HCT116 (cell line): ENCODE data around the gene GARIN3. TPM values are rescaled to one million over a fixed set of nuclear protein-coding genes. Genes with fewer than 3 reads are reported as not detected.

Experiments used
- ATAC-seq: fragments of 200-7000 bp; cut with Tn5 transposase; 2 replicates; pipeline ENCODE4 v1.9.1; 2020; ENCODE audit warnings: mild to moderate bottlenecking, moderate library complexity
- BruUV-seq: library from RNA; stranded (reverse); fragments of 400-500 nt; replicated peaks from 2 replicates; lab custom pipeline; 2021; lab: Mats Ljungman, UMichigan
- CTCF ChIA-PET: fragments of 300-600 bp; sonication (Branson Sonifier 250); formaldehyde crosslinking; loops from one replicate; lab custom pipeline; 2021; ENCODE audit warnings: antibody characterized with exemption; lab: Charles Lee
- POLR2A ChIA-PET: fragments of 300-600, 350-600 bp; sonication (Branson Sonifier 250); formaldehyde crosslinking; loops from one replicate; lab custom pipeline; 2021; ENCODE audit warnings: antibody characterized with exemption; lab: Charles Lee
- RAD21 ChIA-PET, 2 experiments: fragments of 300-600 bp; sonication (Branson Sonifier 250); formaldehyde crosslinking; loops; one replicate each; lab custom pipeline; 2023; ENCODE audit warnings: low total read pairs in 2 of 2; ENCODE audit not compliant: uncharacterized antibody in 2 of 2, unreplicated experiment in 2 of 2, low non-redundant PET in 1 of 2; lab: Charles Lee
- DNase-seq: peaks from one replicate; pipeline ENCODE4 v3.0.0-alpha.2; 2010; ENCODE audit warnings: low read depth, low spot score
- H2AFZ ChIP-seq: fragments of 200-600 bp; shearing (Covaris generic), sonication (generic); 2 replicates; pipeline ENCODE4 v1.6.1; 2017; ENCODE audit warnings: low read depth, mixed run types, mixed read lengths, antibody characterized with exemption, low read length; ENCODE audit not compliant: poor library complexity, severe bottlenecking
- H3K27ac ChIP-seq: 2 replicates; pipeline ENCODE4 v1.5.1; 2012; ENCODE audit warnings: low read depth, low read length
- H3K27me3 ChIP-seq: fragments of 200-600 bp; sonication (generic); 2 replicates; pipeline ENCODE4 v1.6.1; 2016; ENCODE audit warnings: mixed run types, low read length, mixed read lengths; ENCODE audit not compliant: insufficient read depth
- H3K36me3 ChIP-seq, 2 experiments: fragments of 200-500 bp in 1 of 2; fragments of 200-600 bp in 1 of 2; sonication (Bioruptor generic) in 1 of 2; sonication (generic) in 1 of 2; 2 replicates each; pipeline versions ENCODE4 v1.5.1 to v1.6.1; 2014 to 2016; ENCODE audit warnings: low read length in 2 of 2, inconsistent platforms in 1 of 2, mixed read lengths in 1 of 2, mixed run types in 1 of 2; ENCODE audit not compliant: insufficient read depth in 2 of 2, control insufficient read depth in 1 of 2
- H3K4me1 ChIP-seq, 2 experiments: fragments of 200-600 bp in 1 of 2; sonication (generic) in 1 of 2; 2 replicates each; pipeline versions ENCODE4 v1.5.1 to v1.6.1; 2012 to 2017; ENCODE audit warnings: low read length in 2 of 2, inconsistent platforms in 1 of 2, mild to moderate bottlenecking in 1 of 2, mixed read lengths in 1 of 2, mixed run types in 1 of 2, moderate library complexity in 1 of 2; ENCODE audit not compliant: insufficient read depth in 2 of 2, control insufficient read depth in 1 of 2
- H3K4me2 ChIP-seq: fragments of 200-600 bp; sonication (generic); 2 replicates; pipeline ENCODE4 v1.6.1; 2017; ENCODE audit warnings: mixed run types, low read length, mixed read lengths
- H3K4me3 ChIP-seq, 2 experiments: fragments of 200-600 bp in 1 of 2; sonication (generic) in 1 of 2; replicated peaks in 1 of 2; 2 replicates each; pipeline ENCODE4 v1.5.1; 2011 to 2016; ENCODE audit warnings: low read length in 2 of 2, control low read depth in 1 of 2, low read depth in 1 of 2, mild to moderate bottlenecking in 1 of 2, mixed read lengths in 1 of 2, mixed run types in 1 of 2
- H3K79me2 ChIP-seq: fragments of 200-600 bp; sonication (generic); 2 replicates; pipeline ENCODE4 v1.6.1; 2017; ENCODE audit warnings: mild to moderate bottlenecking, mixed run types, low read length, moderate library complexity, mixed read lengths; ENCODE audit not compliant: insufficient read depth
- H3K9ac ChIP-seq: fragments of 200-600 bp; sonication (generic); 2 replicates; pipeline ENCODE4 v1.6.1; 2016; ENCODE audit warnings: low read length, mixed read lengths
- H3K9me2 ChIP-seq: fragments of 200-600 bp; sonication (generic), shearing (Covaris generic); 2 replicates; pipeline ENCODE4 v1.6.1; 2017; ENCODE audit warnings: mixed run types, mild to moderate bottlenecking, moderate library complexity; ENCODE audit not compliant: insufficient read depth
- H3K9me3 ChIP-seq, 2 experiments: fragments of 200-500 bp in 1 of 2; fragments of 200-600 bp in 1 of 2; sonication (Bioruptor generic) in 1 of 2; sonication (generic) in 1 of 2; 2 replicates each; pipeline ENCODE4 v1.6.1; 2014 to 2017; ENCODE audit warnings: low read length in 2 of 2, mixed read lengths in 2 of 2, inconsistent platforms in 1 of 2, low read depth in 1 of 2, mild to moderate bottlenecking in 1 of 2, mixed run types in 1 of 2, moderate library complexity in 1 of 2; ENCODE audit not compliant: control insufficient read depth in 1 of 2, insufficient read depth in 1 of 2
- H4K20me1 ChIP-seq: fragments of 200-600 bp; sonication (generic), shearing (Covaris generic); 2 replicates; pipeline ENCODE4 v1.6.1; 2017; ENCODE audit warnings: mixed run types, mild to moderate bottlenecking, moderate library complexity; ENCODE audit not compliant: insufficient read depth
- ATF3 ChIP-seq: IDR thresholded peaks from 2 replicates; pipeline ENCODE4 v1.6.1; 2012
- CBX3 ChIP-seq: IDR thresholded peaks from 2 replicates; pipeline ENCODE4 v1.6.1; 2012; ENCODE audit warnings: low read depth
- CEBPB ChIP-seq: IDR thresholded peaks from 2 replicates; pipeline ENCODE4 v1.6.1; 2012; ENCODE audit warnings: low read depth
- EZH2 ChIP-seq: fragments of 200-600 bp; sonication (generic); IDR thresholded peaks from 2 replicates; pipeline ENCODE4 v1.6.1; 2017; ENCODE audit warnings: antibody characterized with exemption, mixed run types
- FOSL1 ChIP-seq: IDR thresholded peaks from 2 replicates; pipeline ENCODE4 v1.6.1; 2012; ENCODE audit warnings: low read depth
- MAX ChIP-seq: IDR thresholded peaks from 2 replicates; pipeline ENCODE4 v1.6.1; 2012
- POLR2A ChIP-seq: IDR thresholded peaks from 2 replicates; pipeline ENCODE4 v1.7.0; 2011; ENCODE audit warnings: borderline replicate concordance; ENCODE audit not compliant: insufficient read depth, insufficient read length; ENCODE audit errors: extremely low read depth
- RAD21 ChIP-seq: IDR thresholded peaks from 2 replicates; pipeline ENCODE4 v1.6.1; 2012; ENCODE audit warnings: low read depth, mild to moderate bottlenecking
- REST ChIP-seq: IDR thresholded peaks from 2 replicates; pipeline ENCODE4 v1.6.1; 2012; ENCODE audit warnings: low read depth
- SIN3A ChIP-seq: IDR thresholded peaks from 2 replicates; pipeline ENCODE4 v1.6.1; 2012; ENCODE audit warnings: low read depth
- SP1 ChIP-seq: IDR thresholded peaks from 2 replicates; pipeline ENCODE4 v1.6.1; 2012; ENCODE audit warnings: low read depth
- SRF ChIP-seq: IDR thresholded peaks from 2 replicates; pipeline ENCODE4 v1.6.1; 2012; ENCODE audit warnings: low read depth
- TCF7L2 ChIP-seq: IDR thresholded peaks from 2 replicates; pipeline ENCODE4 v1.7.0; 2011; ENCODE audit warnings: borderline replicate concordance, inconsistent platforms; ENCODE audit not compliant: insufficient read depth, insufficient read length; ENCODE audit errors: extremely low read depth
- ZBTB33 ChIP-seq: IDR thresholded peaks from 2 replicates; pipeline ENCODE4 v1.6.1; 2011; ENCODE audit warnings: mild to moderate bottlenecking, low read length, moderate library complexity; ENCODE audit not compliant: insufficient replicate concordance; ENCODE audit errors: extremely low read depth
- ZFX ChIP-seq: fragments of 450-650 bp; IDR thresholded peaks from 2 replicates; pipeline ENCODE4 v1.6.1; 2017
- ZNF274 ChIP-seq: fragments of 200-500 bp; sonication (Bioruptor generic); IDR thresholded peaks from 2 replicates; pipeline ENCODE4 v1.6.1; 2014; ENCODE audit warnings: mild to moderate bottlenecking, low read depth, low read length, inconsistent platforms
- intact Hi-C: fragments of 100-400 bp; cut with micrococcal nuclease; formaldehyde crosslinking; loops from 2 replicates; pipeline ENCODE4 v1.10.0; 2022
- total RNA-seq: library from RNA; stranded (reverse); gene quantifications from one replicate; pipeline ENCODE4 v1.2.1, GENCODE V29; 2021; ENCODE audit not compliant: unreplicated experiment

GARIN3 gene
- total RNA-seq, 1 experiment from 2014 or later: not detected

- TF ChIP-seq ZFX (no peak), ATF3 (no peak), RAD21 (no peak), ZNF274 (no peak)
- TF ChIP-seq, all 23 proteins: peak for 0
Observed at GRCh38 chr5:157197086-157197485, 31.0 kb upstream of the GARIN3 start (continued).

GRCh38 chr5:157196045-157196444 lies 30.0 kb upstream of the GARIN3 start:
- Histone ChIP-seq H3K27ac (no peak overlapping the region), H3K27me3 (peaks cover 63% of the 10 kb centered on the region), H3K9ac (no peak overlapping the region), H3K4me1 (no peaks in the 10 kb centered on the region), H3K36me3 (no peaks in the 10 kb centered on the region), H3K4me2 (no peak overlapping the region), H4K20me1 (no peaks in the 10 kb centered on the region), H3K4me3 (no peak overlapping the region), H2AFZ (no peak overlapping the region), H3K9me3 (no peaks in the 10 kb centered on the region), H3K9me2 (no peaks in the 10 kb centered on the region), H3K79me2 (no peaks in the 10 kb centered on the region)
- CTCF ChIA-PET: no interaction called here
- no peak for ATAC-seq
- BruUV-seq: no TSS peak
- intact Hi-C loops: no loop called here
- TF ChIP-seq SRF (no peak), CBX3 (no peak), FOSL1 (no peak), MAX (no peak), POLR2A (no peak), TCF7L2 (no peak), CEBPB (no peak), REST (no peak), ATF3 (no peak), RAD21 (no peak), EZH2 (no peak), SIN3A (no peak), SP1 (no peak), ZBTB33 (no peak)
- POLR2A ChIA-PET: no interaction called here
- DNase-seq: no peak
- RAD21 ChIA-PET: no interaction called here
